ENCODE measurements around the gene PTPN14. TPM values are rescaled to one million over a fixed set of nuclear protein-coding genes. Genes with fewer than 3 reads are reported as not detected.

PTPN14 gene
- total and polyA plus RNA-seq, 2 donors from 2014 or later: 5.1 to 87.2 TPM

DNA sequence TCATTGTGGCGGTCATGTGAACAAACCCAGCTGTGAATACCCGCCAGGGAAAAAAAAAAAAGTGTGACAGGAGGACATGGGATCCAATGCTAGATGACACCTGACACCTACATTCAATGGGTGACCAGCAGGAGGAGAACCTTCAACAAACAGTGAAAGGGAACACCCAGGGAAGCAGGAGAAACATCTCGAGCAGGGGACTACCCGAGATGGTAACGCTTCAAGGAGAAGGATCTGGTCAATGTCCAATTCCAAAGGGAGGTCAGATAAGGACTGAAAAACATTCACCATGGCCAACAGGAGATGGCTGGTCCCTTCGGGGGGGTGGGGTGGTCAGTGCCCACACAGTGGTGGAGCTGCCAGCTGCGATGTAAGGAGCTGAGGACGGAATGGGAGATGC is 46.3 kb downstream of the PTPN14 start:
- H3K36me3 ChIP-seq (ENCODE audit: control insufficient read depth in 2 of 3, insufficient read depth in 3 of 3, low read length in 3 of 3): no peaks in the 10 kb centered on the region
- H3K27ac ChIP-seq (ENCODE audit: low read depth in 2 of 2, low read length in 2 of 2): no peak overlapping the region
- TF ChIP-seq, protein P1, sequence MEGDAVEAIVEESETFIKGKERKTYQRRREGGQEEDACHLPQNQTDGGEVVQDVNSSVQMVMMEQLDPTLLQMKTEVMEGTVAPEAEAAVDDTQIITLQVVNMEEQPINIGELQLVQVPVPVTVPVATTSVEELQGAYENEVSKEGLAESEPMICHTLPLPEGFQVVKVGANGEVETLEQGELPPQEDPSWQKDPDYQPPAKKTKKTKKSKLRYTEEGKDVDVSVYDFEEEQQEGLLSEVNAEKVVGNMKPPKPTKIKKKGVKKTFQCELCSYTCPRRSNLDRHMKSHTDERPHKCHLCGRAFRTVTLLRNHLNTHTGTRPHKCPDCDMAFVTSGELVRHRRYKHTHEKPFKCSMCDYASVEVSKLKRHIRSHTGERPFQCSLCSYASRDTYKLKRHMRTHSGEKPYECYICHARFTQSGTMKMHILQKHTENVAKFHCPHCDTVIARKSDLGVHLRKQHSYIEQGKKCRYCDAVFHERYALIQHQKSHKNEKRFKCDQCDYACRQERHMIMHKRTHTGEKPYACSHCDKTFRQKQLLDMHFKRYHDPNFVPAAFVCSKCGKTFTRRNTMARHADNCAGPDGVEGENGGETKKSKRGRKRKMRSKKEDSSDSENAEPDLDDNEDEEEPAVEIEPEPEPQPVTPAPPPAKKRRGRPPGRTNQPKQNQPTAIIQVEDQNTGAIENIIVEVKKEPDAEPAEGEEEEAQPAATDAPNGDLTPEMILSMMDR (IDR thresholded peaks at IDR 0.05; ENCODE audit: borderline replicate concordance, extremely low read depth, insufficient read depth): no peak
- FAIRE-seq: no peak
- intact Hi-C loops (cut with DNase I): no loop called here
- no peak overlapping the region for H3K9ac ChIP-seq (ENCODE audit: low read length in 3 of 3)
- H3K9me3 ChIP-seq (ENCODE audit: control insufficient read depth in 2 of 3, insufficient read depth in 1 of 3, low read length in 3 of 3): no peaks in the 10 kb centered on the region
- DNase-seq: peak in 1 of 5 donors; percentile 30
- peaks cover 0 to 18% (median 5%) of the 10 kb centered on the region in 3 donors for H3K4me1 ChIP-seq (ENCODE audit: control insufficient read depth in 2 of 3, insufficient read depth in 2 of 3, low read depth in 1 of 3, low read length in 3 of 3)
- no peaks in the 10 kb centered on the region for H3K27me3 ChIP-seq (ENCODE audit: control insufficient read depth, insufficient read depth, low read length)
- no peak overlapping the region for H3K4me3 ChIP-seq (ENCODE audit: low read length in 3 of 3)

DNA sequence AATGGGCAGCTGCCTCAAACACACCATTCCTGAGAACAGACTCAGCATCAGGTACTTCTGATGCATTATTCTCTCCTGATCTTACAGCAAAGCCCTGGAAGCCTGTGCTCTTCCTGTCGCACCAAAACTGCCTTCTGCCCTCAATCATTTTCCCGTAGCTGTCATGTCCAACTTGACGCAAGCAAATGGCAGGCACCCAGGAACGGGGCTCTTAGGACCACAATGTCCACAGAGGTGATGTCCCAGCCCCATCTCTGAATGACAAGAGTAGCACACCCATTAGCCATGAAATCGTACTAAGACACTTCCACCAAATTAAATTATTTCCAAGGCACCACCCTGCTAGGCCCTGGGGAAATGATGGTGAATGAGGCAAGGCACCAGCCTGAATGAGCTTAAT is 47.1 kb downstream of the PTPN14 start:
- Histone ChIP-seq H3K4me3 (ENCODE audit: low read length in 3 of 3) (no peak overlapping the region), H3K27me3 (ENCODE audit: control insufficient read depth, insufficient read depth, low read length) (no peaks in the 10 kb centered on the region), H3K4me1 (ENCODE audit: control insufficient read depth in 2 of 3, insufficient read depth in 2 of 3, low read depth in 1 of 3, low read length in 3 of 3) (peaks cover 0 to 18% (median 5%) of the 10 kb centered on the region in 3 donors), H3K9me3 (ENCODE audit: control insufficient read depth in 2 of 3, insufficient read depth in 1 of 3, low read length in 3 of 3) (no peaks in the 10 kb centered on the region), H3K36me3 (ENCODE audit: control insufficient read depth in 2 of 3, insufficient read depth in 3 of 3, low read length in 3 of 3) (no peaks in the 10 kb centered on the region), H3K9ac (ENCODE audit: low read length in 3 of 3) (no peak overlapping the region), H3K27ac (ENCODE audit: low read depth in 2 of 2, low read length in 2 of 2) (no peak overlapping the region)
- FAIRE-seq: no peak
- intact Hi-C loops (cut with DNase I): no loop called here
- TF ChIP-seq, protein P1 (IDR thresholded peaks at IDR 0.05; ENCODE audit: borderline replicate concordance, extremely low read depth, insufficient read depth): no peak
- no peak for DNase-seq

DNA sequence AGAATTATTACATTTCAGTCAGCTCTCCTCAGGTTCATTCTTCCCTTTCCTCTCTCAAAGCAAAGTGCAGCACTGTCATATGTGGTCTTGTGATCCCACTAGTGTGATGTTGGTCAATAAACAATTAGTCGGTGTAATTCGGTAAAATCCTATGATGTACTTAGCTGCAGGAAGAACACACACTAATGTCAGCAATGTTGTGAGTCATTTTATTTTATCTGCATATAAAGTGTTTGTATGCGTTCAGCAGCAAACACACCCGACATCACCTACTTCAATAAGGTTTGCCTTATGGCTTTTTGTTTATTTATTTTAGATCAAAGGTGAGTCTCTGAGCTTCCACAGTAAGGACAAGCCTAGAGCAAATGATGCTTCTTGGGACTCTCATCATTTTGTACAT is 47.8 kb downstream of the PTPN14 start:
- TF ChIP-seq, protein P1 (IDR thresholded peaks at IDR 0.05; ENCODE audit: borderline replicate concordance, extremely low read depth, insufficient read depth): no peak
- no peak for DNase-seq
- H3K9me3 ChIP-seq (ENCODE audit: control insufficient read depth in 2 of 3, insufficient read depth in 1 of 3, low read length in 3 of 3): no peaks in the 10 kb centered on the region
- H3K36me3 ChIP-seq (ENCODE audit: control insufficient read depth in 2 of 3, insufficient read depth in 3 of 3, low read length in 3 of 3): no peaks in the 10 kb centered on the region
- FAIRE-seq: no peak
- intact Hi-C loops (cut with DNase I): no loop called here
- peaks cover 0 to 18% (median 5%) of the 10 kb centered on the region in 3 donors for H3K4me1 ChIP-seq (ENCODE audit: control insufficient read depth in 2 of 3, insufficient read depth in 2 of 3, low read depth in 1 of 3, low read length in 3 of 3)
- H3K27me3 ChIP-seq (ENCODE audit: control insufficient read depth, insufficient read depth, low read length): no peaks in the 10 kb centered on the region
- no peak overlapping the region for H3K9ac ChIP-seq (ENCODE audit: low read length in 3 of 3)
- no peak overlapping the region for H3K27ac ChIP-seq (ENCODE audit: low read depth in 2 of 2, low read length in 2 of 2)
- no peak overlapping the region for H3K4me3 ChIP-seq (ENCODE audit: low read length in 3 of 3)

Data from kidney (tissue), 14 donors.